Measurements from ENCODE around the gene RASA1. TPM values are rescaled to one million over a fixed set of nuclear protein-coding genes. Genes with fewer than 3 reads are reported as not detected.
"Not testable (repeated sequence)": the region's sequence is repeated elsewhere in the genome, so short reads cannot be mapped to it uniquely, and the experiment has no call there.

The RASA1 gene
- total RNA-seq, 2 donors from 2014 or later: 17.6 to 19.8 TPM

DNA sequence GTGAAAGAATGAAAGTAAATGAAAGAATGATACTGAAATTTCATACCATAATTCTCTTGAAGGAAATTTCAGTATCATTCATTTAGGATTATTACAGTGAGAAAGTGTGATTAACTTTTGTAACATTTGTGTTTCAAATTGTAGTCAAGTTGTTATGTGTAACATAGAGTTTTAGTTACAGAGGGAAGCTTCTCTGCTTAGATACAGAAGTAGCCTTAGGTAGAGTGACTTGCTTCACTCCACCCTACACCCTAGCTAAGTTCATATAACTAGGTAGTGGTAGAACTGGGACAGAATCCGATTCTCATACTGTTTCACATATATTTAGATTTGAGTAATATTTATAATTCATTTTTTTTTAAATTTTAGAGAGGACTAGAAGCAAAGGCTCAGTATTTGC lies 9.0 kb downstream of the RASA1 start:
- ATAC-seq (no peak), DNase-seq (no peak)
- intact Hi-C loops (cut with DNase I): no loop called here

DNA sequence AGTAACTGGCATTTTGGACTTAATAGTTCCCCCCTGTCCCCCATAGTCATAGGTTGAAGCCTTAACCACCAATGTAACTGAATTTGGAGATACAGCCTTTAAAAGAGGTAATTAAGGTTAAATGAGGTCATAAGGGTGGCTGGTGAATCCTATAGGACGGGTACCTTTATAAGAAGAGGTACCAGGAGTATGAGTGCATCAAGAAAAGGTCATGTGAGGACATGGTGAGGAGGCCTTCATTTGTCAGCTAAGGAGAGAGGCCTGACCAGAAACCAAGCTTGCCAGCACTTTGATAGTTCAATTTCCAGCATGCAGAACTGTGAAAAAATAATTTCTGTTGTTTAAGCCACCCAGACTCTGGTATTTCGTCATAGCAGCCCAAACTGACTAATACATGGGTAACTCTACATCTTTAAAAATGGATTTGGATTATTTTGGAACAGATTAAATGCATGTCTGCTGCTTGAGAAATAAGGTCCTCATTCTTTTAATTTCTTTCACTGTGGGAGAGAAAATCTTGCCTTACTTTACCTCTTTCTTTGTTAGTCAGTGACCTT lies 9.7 kb downstream of the RASA1 start:
- intact Hi-C loops (cut with DNase I): no loop called here
- ATAC-seq (no peak), DNase-seq (no peak)

DNA sequence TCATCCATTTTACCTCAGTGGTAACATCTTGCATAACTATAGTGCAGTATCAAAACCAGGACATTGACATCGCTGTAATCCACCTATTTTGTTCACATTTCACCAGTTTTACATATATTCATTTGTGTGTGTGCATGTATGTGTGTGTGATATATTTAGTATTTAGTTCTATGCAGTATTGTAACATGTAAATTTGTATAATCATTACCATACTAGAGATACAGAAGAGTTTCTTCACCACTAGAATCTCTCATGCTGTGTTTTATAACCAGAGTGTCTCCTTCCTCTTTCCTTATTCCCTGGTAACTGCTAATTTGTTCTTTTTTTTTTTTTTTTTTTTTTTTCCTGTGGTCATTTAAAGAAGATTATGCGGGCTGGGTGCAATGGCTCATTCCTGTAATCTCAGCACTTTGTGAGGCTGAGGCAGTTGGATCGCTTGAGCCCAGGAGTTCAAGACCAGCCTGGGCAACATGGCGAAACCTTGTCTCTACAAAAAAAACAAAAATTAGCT lies 11.0 kb downstream of the RASA1 start:
- DNase-seq (no peak), ATAC-seq (no peak)
- intact Hi-C loops (cut with DNase I): no loop called here

DNA sequence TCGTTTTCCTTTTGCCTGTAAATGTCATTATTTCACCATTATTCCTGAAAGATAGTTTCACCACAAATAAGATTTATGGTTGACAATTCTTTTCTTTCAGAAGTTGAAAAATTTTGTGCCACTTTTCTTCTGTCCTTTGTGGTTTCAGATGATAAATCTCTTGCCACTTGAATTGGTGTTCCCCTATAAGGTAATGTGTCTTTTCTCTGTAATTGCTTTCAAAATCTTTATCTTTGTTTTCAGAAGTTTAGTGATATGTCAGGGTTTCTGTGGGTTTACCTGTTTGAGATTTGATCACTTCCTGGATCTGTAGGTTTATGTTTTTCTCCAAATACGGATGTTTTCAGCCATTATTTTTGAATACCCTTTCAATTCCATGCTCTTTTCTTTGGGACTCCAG lies 14.6 kb downstream of the RASA1 start:
- ATAC-seq (no peak), DNase-seq (no peak)
- intact Hi-C loops (cut with DNase I): no loop called here

DNA sequence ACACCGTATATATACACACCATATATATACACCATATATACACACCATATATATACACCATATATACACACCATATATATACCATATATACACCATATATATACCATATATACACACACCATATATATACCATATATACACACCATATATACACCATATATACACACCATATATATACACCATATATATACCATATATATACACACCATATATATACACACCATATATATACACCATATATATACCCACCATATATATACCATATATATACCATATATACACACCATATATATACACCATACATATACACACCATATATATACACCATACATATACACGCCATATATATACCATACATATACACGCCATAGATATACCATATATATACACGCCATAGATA lies 19.6 kb downstream of the RASA1 start:
- intact Hi-C loops (cut with DNase I); ATAC-seq; DNase-seq: not testable (repeated sequence)

DNA sequence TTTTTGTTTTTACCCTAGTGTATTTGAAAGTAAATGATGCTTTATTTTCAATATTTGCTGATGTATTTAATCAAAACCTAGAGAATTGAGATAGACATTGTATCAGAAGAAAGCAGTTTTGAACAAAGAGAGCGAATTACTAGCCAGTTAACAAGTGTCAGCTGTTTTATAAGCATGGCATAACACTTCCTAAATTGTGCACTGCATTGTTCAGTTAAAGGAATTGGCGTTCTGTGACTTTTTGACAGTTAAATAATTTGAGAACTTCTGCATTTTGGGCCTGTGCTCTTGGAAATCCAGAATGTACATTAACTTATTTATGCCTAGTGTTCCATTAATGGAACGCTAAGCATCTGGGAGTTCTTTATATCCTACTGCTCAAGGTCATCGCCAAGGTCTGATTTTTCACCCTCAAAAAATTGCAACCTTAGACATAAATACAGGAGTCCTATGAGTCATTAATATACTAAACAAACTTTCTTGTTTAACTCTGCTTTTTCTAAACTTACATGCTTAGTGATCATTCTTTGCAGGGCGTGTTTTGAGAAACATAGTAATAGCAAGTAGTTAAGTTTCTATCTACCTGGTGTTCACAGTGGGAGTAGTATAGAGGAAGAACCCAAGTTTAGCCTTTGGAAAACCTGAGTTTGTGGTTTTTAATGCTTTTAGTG lies 31.1 kb downstream of the RASA1 start:
- ATAC-seq (peak in 1 of 2 donors; percentile 25), DNase-seq (no peak)
- intact Hi-C loops (cut with DNase I): no loop called here

DNA sequence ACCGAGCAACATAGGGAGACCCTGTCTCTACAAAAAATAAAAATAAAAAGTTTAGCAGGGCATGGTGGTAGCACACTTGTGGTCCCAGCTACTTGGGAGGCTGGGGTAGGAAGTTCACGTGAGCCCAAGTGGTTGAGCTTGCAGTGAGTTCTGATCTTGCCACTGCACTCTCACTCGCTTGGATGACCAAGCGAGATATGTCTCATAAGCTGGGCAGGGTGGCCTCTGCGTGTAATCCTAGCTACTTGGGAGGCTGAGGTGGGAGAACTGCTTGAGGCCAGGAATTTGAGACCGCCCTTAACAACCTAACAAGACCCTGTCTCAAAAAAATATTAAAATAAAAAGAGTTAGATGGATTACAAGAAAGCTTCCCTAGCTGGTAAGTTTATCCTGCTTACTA lies 32.5 kb downstream of the RASA1 start:
- no peak for ATAC-seq
- intact Hi-C loops (cut with DNase I): no loop called here
- no peak for DNase-seq

DNA sequence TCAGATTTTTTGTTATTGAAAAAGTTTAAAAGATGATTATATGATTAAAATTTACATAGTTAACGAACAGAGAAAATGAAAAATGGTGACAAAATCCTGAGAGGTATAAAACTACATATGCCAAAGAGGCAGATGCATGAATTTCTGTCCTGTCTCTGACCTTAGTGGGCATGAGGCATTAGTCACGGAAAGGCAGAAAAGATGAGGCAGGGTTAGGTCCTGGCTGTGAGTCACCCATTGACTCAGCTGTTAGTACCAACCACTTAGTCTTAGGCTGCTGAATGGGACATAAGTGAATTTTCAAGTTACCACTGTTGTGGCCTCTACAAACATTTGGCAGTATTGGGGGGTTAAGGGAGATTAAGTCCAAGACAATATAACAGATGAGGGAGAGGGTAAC lies 33.1 kb downstream of the RASA1 start:
- DNase-seq: no peak
- peak in 1 of 2 donors; percentile 98 for ATAC-seq
- intact Hi-C loops (cut with DNase I): no loop called here

DNA sequence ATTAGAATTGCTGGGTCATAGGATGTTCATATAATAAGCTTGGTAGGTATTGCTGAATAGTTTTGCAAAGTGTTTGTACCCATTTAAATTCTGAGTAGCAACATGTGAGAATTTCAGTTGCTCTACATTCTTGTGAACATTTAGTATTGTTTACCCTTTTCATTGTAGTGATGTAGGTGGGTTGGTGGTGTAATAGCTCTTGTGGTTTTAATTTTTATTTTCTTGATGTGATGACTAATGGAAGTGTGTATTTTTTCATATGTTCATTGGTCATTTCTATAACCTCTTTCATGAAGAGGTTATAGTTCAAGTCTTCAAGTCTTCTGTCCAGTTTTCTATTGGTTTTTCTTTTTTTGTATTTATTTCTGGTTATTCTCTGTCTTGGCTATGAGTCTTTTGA lies 34.4 kb downstream of the RASA1 start:
- intact Hi-C loops (cut with DNase I): no loop called here
- ATAC-seq (no peak), DNase-seq (no peak)

DNA sequence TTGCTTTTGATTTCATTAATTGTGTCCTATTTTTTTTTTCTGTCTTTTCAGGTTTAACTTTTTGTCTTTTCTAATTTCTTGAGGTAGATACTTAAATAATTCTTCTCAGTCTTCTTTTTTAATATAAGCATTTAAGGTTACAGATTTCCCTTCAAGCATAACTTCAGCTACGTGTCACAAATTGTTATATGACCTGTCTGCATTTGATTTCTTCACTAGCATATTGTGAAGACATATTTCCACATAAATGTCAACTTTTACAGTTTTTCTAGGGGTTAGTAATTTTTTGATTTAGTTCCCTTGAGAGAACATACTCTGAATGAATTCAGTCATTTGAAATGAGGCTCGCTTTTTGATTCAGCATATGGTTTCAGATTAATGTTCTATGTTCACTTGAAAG lies 35.6 kb downstream of the RASA1 start:
- no peak for DNase-seq
- intact Hi-C loops (cut with DNase I): no loop called here
- ATAC-seq: no peak

DNA sequence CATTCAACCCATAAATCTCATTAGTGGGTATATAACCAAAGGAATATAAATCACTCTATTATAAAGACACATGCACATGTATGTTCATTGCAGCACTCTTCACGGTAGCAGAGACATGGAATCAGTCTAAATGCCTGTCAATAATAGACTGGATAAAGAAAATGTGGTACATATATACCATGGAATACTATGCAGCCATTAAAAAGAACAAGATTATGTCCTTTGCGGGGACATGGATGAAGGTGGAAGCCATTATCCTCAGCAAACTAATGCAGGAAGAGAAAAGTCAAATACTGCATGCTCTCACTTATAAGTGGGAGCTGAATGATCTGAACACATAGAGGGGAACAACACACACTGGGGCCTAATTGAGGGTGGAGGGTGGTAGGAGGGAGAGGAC lies 38.4 kb downstream of the RASA1 start:
- DNase-seq; intact Hi-C loops (cut with DNase I); ATAC-seq: not testable (repeated sequence)

DNA sequence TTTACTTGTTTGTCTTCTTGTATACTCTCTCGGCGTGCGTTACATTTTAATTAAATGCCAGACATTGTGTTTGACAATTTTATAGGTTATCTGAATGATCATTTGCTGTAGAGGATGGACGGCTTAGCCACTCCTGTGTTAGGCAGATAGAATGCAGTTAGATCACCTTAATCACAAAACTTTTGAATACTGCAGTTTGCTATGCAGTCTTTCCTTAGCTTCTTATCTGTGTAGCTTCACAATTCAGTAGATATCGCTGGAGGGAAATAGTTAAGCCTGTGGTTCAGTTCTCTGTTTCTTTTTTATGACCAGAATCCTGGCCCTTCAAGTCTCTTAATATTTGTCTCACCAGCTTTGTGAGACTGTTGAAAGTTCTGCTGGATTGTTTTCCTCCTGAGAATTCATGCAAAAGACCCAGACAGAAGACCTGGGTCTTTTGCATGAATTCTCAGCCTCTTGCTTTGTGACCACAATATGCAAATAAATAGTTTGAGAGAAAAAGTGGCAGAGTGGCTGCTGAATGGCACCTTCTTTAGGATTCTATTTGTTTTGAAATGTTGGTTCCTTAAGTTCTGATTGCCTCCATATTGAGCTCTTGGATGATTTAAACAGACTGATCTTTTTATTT lies 40.2 kb downstream of the RASA1 start:
- intact Hi-C loops (cut with DNase I): no loop called here
- no peak for ATAC-seq

DNA sequence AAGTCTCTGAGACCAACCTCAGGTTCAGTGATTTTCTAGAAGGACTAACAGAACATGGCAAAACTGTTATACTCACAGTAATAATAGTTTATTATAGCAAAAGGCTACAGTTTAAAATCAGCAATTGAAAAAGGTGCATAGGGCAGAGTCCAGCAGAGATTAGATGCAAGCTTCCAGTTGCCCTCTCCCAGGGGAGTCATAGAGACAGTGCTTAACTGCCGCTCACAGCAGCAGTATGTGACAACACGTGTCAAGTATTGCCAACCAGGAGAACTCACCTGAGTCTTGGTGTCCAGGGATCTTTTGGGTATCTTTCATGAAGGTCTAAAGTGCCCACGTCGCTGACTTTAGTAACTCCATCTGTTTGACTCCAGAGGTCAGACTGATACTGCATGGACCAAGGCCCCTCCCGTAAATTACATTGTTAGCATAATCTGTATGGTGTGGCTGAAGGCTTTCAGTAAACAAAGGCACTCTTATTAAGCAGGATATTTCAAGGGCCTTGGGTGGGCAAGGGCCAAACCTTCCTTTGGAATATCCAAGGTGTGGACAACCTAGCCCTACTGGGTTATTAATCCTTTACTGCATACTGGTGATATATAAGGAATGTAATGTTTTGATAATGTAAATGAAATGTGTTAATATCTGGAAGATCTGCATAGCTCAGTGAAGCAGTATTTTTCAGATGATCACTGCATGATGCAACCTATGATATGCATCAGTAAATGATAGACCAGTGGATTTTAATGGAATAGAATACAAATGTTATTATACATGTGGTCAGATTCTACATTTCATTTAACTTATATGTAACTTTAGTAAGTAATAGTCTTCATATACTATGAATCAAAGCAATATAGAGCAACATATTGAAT lies 44.0 kb downstream of the RASA1 start:
- no peak for DNase-seq
- intact Hi-C loops (cut with DNase I): no loop called here
- ATAC-seq: no peak

More for the DNA sequence above, 40.2 kb downstream of the RASA1 start:
- no peak for DNase-seq

DNA sequence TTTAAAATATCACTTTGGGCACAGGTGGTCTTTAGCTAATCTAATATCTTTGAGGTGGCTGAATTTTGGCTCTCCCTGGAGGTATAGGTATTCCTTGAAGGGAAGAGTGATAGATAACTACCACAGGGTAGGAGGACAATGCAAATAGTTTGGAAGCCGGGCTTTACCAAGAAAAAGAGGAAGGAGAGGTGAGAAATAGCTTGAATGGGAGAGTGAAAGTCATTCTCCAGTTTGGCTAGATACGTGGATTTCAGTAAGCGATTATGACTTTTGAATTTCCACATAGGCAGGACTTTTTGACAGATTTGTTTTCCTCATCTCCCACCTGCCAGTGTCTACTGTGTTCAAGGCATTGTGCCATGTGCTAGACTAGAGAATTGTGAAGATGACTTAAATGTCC lies 45.5 kb downstream of the RASA1 start:
- ATAC-seq (no peak), DNase-seq (no peak)
- intact Hi-C loops (cut with DNase I): no loop called here

DNA sequence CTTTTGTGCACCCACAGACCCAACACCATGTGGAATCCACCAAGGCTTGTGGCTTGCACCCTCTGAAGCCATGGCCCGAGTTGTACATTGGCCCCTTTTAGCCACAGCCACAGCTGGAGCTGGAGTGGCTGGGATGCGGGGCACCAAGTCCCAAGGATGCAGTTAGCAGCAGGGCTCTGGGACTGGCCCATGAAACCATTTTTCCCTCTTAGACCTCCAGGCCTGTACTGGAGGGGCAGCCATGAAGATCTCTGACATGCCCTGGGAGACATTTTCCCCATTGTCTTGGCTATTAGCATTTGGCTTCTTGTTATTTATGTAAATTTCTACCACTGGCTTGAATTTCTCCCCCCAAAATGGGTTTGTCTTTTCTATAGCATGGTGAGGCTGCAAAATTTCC lies 51.8 kb downstream of the RASA1 start:
- DNase-seq: no peak
- intact Hi-C loops (cut with DNase I): no loop called here
- ATAC-seq: no peak

DNA sequence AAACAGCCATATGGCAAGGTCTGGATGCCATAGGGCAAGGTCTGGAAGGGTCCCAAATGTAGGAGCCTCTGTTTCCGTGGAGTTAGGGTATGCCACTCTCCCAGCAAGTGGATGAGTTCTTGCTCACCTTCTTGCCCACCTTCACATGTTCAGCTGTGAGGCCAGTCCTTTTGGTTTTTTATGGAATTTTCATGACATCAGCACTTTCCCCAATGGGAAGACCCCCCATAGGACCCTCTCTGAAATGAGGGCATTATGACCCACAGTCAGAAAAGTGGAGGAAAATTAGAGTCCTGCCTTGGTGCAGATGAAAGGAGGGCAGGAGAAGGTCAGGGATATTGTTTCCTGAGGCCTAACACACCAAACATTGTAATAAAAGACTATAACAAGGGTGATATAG lies 53.9 kb downstream of the RASA1 start:
- intact Hi-C loops (cut with DNase I): no loop called here
- no peak for DNase-seq

DNA sequence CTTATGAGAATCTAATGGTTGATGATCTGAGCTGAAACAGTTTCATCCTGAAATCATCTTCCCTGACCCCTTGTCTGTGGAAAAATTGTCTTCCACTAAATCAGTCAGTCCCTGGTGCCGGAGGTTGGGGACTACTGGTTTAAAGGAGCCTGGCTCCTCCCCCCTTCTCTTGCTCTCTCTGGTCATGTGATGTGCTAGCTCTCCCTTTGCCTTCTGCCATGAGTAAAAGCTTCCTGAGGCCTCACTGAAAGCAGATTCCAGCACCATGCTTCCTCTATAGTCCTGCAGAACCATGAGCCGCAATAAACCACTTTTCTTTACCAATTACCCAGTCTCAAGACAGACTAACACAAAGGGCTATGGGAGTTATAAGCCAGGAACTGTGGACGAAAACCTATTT lies 54.7 kb downstream of the RASA1 start:
- DNase-seq (no peak), ATAC-seq (no peak)
- intact Hi-C loops (cut with DNase I): no loop called here

More for the DNA sequence above, 53.9 kb downstream of the RASA1 start:
- no peak for ATAC-seq

DNA sequence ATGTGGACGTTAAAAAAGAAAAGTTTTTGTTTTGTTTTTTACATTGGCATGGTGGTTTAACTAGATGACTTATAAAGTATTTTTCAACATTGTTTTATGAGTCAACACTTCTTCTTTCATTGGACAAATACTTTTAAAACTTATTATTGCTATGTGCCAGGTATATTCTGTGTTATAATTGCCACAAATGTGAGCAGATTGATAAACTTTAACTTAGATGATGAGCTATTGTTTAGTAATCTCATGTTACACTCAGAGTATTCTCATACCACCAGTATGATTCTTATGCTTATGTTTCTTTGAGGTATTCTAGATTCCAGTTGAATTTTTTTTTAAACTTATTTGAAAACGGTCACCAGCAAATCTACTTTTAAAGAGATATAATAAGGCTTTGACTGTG lies 60.3 kb downstream of the RASA1 start:
- DNase-seq (no peak), ATAC-seq (no peak)
- intact Hi-C loops (cut with DNase I): no loop called here

DNA sequence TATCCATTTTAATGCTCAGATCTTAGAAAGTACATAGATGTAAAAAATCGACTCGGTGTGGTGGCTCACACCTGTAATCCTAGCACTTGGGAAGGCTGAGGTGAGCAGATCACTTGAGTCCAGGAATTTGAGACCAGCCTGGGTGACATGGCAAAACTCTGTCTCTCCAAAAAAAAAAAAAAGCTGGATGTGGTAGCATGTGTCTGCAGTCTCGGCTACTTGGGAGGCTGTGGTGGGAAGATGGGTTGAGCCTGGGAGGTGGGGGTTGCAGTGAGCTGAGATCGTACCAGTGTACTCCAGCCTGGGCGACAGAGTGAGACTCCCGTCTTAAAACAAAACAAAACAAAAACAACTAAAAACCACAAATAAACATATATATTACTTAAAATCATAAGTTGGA lies 61.4 kb downstream of the RASA1 start:
- intact Hi-C loops (cut with DNase I): no loop called here
- DNase-seq (no peak), ATAC-seq (no peak)

DNA sequence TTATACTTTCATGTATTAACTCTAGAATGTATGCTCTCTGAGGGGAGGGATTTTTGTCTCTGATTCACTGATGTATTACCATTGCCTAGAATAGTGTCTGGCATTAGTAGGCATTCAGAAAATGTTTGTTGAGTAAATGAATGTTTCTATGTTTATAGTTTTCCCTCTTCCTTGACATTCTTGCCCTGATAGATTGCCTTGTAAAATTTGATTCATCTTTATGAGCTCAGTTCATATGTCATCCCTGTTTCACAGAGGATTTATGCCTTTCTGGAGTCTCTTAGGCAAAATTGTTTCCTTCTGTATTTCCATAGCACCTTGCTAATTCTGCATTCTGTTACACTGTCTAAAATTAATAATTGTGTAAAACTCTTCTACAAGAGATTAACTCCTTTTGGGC lies 72.3 kb downstream of the RASA1 start:
- ATAC-seq (no peak), DNase-seq (no peak)
- intact Hi-C loops (cut with DNase I): no loop called here
